Caco-2 (cell line): ENCODE measurements around the gene PPP2CA. TPM values are rescaled to one million over a fixed set of nuclear protein-coding genes. Genes with fewer than 3 reads are reported as not detected.
A peak's percentile ranks its signal among the peaks of the same experiment; 100 is the strongest.

Source experiments
- BruUV-seq: library from RNA; stranded (reverse); fragments of 400-500 nt; replicated peaks from 2 replicates; lab custom pipeline; 2021; lab: Mats Ljungman, UMichigan
- CTCF ChIA-PET: fragments of 300-600 bp; sonication (Branson Sonifier 250); formaldehyde crosslinking; loops from one replicate; lab custom pipeline; 2022; ENCODE audit warnings: antibody characterized with exemption; lab: Charles Lee
- POLR2A ChIA-PET: fragments of 300-600 bp; sonication (Branson Sonifier 250); formaldehyde crosslinking; loops from one replicate; lab custom pipeline; 2022; ENCODE audit warnings: antibody characterized with exemption; lab: Charles Lee
- DNase-seq, 2 experiments: peaks; one replicate each; pipeline versions ENCODE4 v3.0.0 to v3.0.0-alpha.2; 2020 to 2022
- H3K27me3 ChIP-seq: replicated peaks from 2 replicates; pipeline ENCODE4 v1.6.0; 2011; ENCODE audit warnings: low read length; ENCODE audit not compliant: control insufficient read depth, insufficient read depth
- H3K36me3 ChIP-seq: 2 replicates; pipeline ENCODE4 v1.5.1; 2011; ENCODE audit warnings: low read length; ENCODE audit not compliant: control insufficient read depth, insufficient read depth
- H3K4me1 ChIP-seq: fragments of 250-450 bp; sonication (Bioruptor Pico); 2 replicates; pipeline ENCODE4 v1.5.1; 2020; ENCODE audit warnings: mild to moderate bottlenecking
- H3K4me3 ChIP-seq: 2 replicates; pipeline ENCODE4 v1.5.1; 2011; ENCODE audit warnings: low read depth, mild to moderate bottlenecking, control low read depth, low read length
- H3K9me3 ChIP-seq: fragments of 250-450 bp; sonication (Bioruptor Pico); 2 replicates; pipeline ENCODE4 v1.5.1; 2020; ENCODE audit warnings: mild to moderate bottlenecking, moderate library complexity
- H3K27ac Mint-ChIP-seq: one replicate; pipeline ENCODE4 v1.8.0; 2022; ENCODE audit warnings: mixed read lengths; ENCODE audit not compliant: unreplicated experiment
- H3K27me3 Mint-ChIP-seq: one replicate; pipeline ENCODE4 v1.8.0; 2022; ENCODE audit warnings: mixed read lengths; ENCODE audit not compliant: insufficient read depth, unreplicated experiment
- H3K36me3 Mint-ChIP-seq: one replicate; pipeline ENCODE4 v1.8.0; 2022; ENCODE audit warnings: mild to moderate bottlenecking, mixed read lengths; ENCODE audit not compliant: insufficient read depth, unreplicated experiment
- H3K4me1 Mint-ChIP-seq: one replicate; pipeline ENCODE4 v1.8.0; 2022; ENCODE audit warnings: low read depth, mixed read lengths; ENCODE audit not compliant: unreplicated experiment
- H3K4me3 Mint-ChIP-seq: one replicate; pipeline ENCODE4 v1.8.0; 2022; ENCODE audit warnings: mild to moderate bottlenecking, moderate library complexity, mixed read lengths; ENCODE audit not compliant: unreplicated experiment
- H3K9me3 Mint-ChIP-seq: one replicate; pipeline ENCODE4 v1.8.0; 2022; ENCODE audit warnings: mixed read lengths; ENCODE audit not compliant: unreplicated experiment
- CTCF ChIP-seq, 2 experiments: fragments of 200-600 bp in 1 of 2; IDR thresholded peaks; 1 replicate in 1 of 2; 2 replicates in 1 of 2; pipeline versions ENCODE4 v1.5.1 to v1.8.0; 2011 to 2022; ENCODE audit warnings: antibody characterized with exemption in 1 of 2, control low read depth in 1 of 2, inconsistent platforms in 1 of 2, low read depth in 1 of 2, low read length in 1 of 2, mild to moderate bottlenecking in 1 of 2, moderate library complexity in 1 of 2; ENCODE audit not compliant: insufficient read depth in 1 of 2, severe bottlenecking in 1 of 2, unreplicated experiment in 1 of 2
- intact Hi-C: fragments of 100-400 bp; cut with micrococcal nuclease; formaldehyde crosslinking; loops from one replicate; pipeline ENCODE4 v1.10.0; 2022; ENCODE audit not compliant: unreplicated experiment
- microRNA-seq: library from miRNA; unstranded; fragments of <30 nt; microRNA quantifications from one replicate; pipeline ENCODE4 v1.2.0, GENCODE V29; 2022
- total RNA-seq: library from RNA; stranded (reverse); gene quantifications from 2 replicates; pipeline ENCODE4 v1.2.3, GENCODE V29; 2022

The PPP2CA gene
- total RNA-seq, 1 experiment from 2014 or later = 224 TPM

DNA sequence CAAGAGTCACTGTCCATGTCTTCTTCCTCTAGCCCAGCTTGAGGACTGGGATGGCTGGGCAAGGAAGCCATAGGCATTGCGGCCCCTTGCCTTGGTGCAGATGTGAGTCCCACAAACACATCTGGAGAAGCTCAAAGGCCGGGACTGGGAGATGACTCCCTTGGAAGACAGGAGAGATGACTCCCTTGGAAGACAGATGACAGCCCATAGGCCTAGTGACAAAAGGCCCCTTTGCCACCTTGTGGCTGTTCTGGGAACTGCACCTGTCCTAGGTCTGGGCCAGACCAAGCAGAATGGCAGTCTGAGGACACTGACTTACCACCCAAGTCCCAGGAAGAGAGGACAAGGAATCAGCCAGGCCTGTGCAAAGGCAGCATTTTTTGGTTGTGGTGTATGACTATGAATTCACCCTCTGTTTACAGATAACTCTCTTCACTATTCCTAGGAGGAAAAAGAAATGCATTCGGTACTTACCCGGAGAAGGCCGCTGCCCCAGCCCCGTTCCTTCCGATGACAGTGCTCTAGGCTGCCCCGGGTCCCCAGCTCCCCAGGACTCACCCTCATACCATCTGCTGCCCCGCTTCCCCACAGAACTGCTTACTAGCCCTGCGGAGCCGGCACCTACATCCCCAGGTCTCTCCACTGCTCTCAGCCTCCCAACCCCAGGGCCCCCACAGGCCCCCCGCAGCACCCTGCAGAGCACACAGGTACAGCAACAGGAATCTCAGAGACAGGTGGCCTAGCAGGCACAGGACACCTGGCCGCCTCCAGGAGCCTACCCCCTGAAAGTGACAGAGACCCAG lies 79.9 kb downstream of the PPP2CA start:
- POLR2A ChIA-PET = no interaction called here
- H3K4me1 Mint-ChIP-seq = peaks cover 19% of the 10 kb centered on the region
- H3K9me3 Mint-ChIP-seq = no peaks in the 10 kb centered on the region
- intact Hi-C loops = loop anchor here (1.0 kb wide), 1 partner anchor 107 kb away; no protein-coding TSS in a partner anchor
- peaks cover 25% of the 10 kb centered on the region for H3K4me1 ChIP-seq
- no TSS peak for BruUV-seq
- no peaks in the 10 kb centered on the region for H3K9me3 ChIP-seq
- no peak overlapping the region for H3K4me3 Mint-ChIP-seq
- H3K4me3 ChIP-seq = no peak overlapping the region
- peak; percentile 96 to 97 for TF ChIP-seq CTCF (IDR thresholded peaks at IDR 0.05; ENCODE audit: insufficient read depth in 1 of 2, low read depth in 1 of 2, low read length in 1 of 2, severe bottlenecking in 1 of 2, unreplicated experiment in 1 of 2)
- H3K27me3 ChIP-seq = no peaks in the 10 kb centered on the region
- CTCF ChIA-PET = interaction anchor here (1.0 to 2.9 kb wide), 4 partner anchors 47 to 143 kb away, joined by 3 to 16 read pairs (median 4); no protein-coding TSS in a partner anchor
- peak; percentile 79 to 88 for DNase-seq
- H3K36me3 ChIP-seq = peaks cover 6% of the 10 kb centered on the region
- H3K36me3 Mint-ChIP-seq = peaks cover 72% of the 10 kb centered on the region
- no peak overlapping the region for H3K27ac Mint-ChIP-seq
- H3K27me3 Mint-ChIP-seq = no peaks in the 10 kb centered on the region

GRCh38 chr5:134145041-134145757 lies 80.7 kb downstream of the PPP2CA start:
- H3K27ac Mint-ChIP-seq = peak overlapping the region; percentile 40
- POLR2A ChIA-PET = no interaction called here
- Histone ChIP-seq H3K9me3 (no peaks in the 10 kb centered on the region), H3K36me3 (peaks cover 9% of the 10 kb centered on the region), H3K27me3 (no peaks in the 10 kb centered on the region), H3K4me3 (no peak overlapping the region), H3K4me1 (peaks cover 30% of the 10 kb centered on the region)
- peaks cover 64% of the 10 kb centered on the region for H3K36me3 Mint-ChIP-seq
- intact Hi-C loops = loop anchor here (1.0 kb wide), 1 partner anchor 106 kb away; no protein-coding TSS in a partner anchor
- DNase-seq = no peak
- CTCF ChIA-PET = interaction anchor here (1.1 to 2.9 kb wide), 3 partner anchors 46 to 144 kb away, joined by 3 to 16 read pairs (median 4); no protein-coding TSS in a partner anchor
- no peaks in the 10 kb centered on the region for H3K27me3 Mint-ChIP-seq
- peaks cover 22% of the 10 kb centered on the region for H3K4me1 Mint-ChIP-seq
- H3K9me3 Mint-ChIP-seq = no peaks in the 10 kb centered on the region
- no peak for TF ChIP-seq CTCF (IDR thresholded peaks at IDR 0.05; ENCODE audit: insufficient read depth in 1 of 2, low read depth in 1 of 2, low read length in 1 of 2, severe bottlenecking in 1 of 2, unreplicated experiment in 1 of 2)
- no TSS peak for BruUV-seq
- H3K4me3 Mint-ChIP-seq = no peak overlapping the region

Small RNA genes within 50 kb of the gene (microRNA-seq; reads per million reads assigned to microRNA genes)
- gene MIR3661 = 1.3 reads per million

Other genes starting within 250 kb of the PPP2CA start
- 317 and 358 TPM in 2 replicates for gene VDAC1, start 221.1 kb downstream of the PPP2CA start, total RNA-seq
- gene TCF7, start 111.4 kb downstream of the PPP2CA start, total RNA-seq = 36.2 and 36.5 TPM in 2 replicates
- 351 and 365 TPM in 2 replicates for gene SKP1, start 49.1 kb downstream of the PPP2CA start, total RNA-seq
- 1.8 and 2.0 TPM in 2 replicates for gene CDKL3, start 141.1 kb upstream of the PPP2CA start, total RNA-seq
- 76.1 and 78.9 TPM in 2 replicates for gene UBE2B, start 145.5 kb upstream of the PPP2CA start, total RNA-seq
- 49.8 and 53.2 TPM in 2 replicates for gene CDKN2AIPNL, start 185.8 kb upstream of the PPP2CA start, total RNA-seq